ENCODE results near the gene STT3B. TPM values are rescaled to one million over a fixed set of nuclear protein-coding genes. Genes with fewer than 3 reads are reported as not detected.

The STT3B gene
- polyA plus RNA-seq, 1 donor (not counting 4 experiments of a cell fraction or from before 2014, with no cell fraction given), result 129 TPM

DNA sequence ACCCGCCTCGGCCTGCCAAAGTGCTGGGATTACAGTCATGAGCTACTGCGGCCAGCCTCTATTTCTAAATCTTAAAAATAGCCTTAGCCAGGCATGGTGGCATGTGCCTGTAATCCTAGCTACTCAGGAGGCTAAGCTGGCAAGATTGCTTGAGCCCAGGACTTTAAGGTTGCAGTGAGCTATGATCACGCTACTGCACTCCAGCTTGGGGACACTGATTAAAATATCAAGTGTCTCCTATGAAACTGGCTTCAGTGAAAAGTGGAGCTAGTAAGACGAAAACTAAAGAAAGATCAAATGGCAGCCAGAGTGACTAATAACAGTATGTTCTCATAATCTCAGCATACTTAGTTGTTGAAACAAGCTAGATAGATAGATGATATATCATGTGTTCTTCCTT, 112.5 kb downstream of the STT3B start:
- Histone ChIP-seq H3K4me2 (ENCODE audit: control insufficient read depth, extremely low read depth, insufficient read depth, low read depth, low read length) (no peak overlapping the region), H2AFZ (ENCODE audit: control insufficient read depth, low read length) (no peak overlapping the region), H4K20me1 (ENCODE audit: control insufficient read depth, extremely low read depth, insufficient read depth, low read length) (no peaks in the 10 kb centered on the region), H3K4me3 (ENCODE audit: control insufficient read depth in 2 of 3, extremely low read depth in 1 of 3, insufficient read depth in 2 of 3, low read depth in 1 of 3, low read length in 3 of 3) (no peak overlapping the region), H3K9me3 (ENCODE audit: control insufficient read depth, low read depth, low read length) (no peaks in the 10 kb centered on the region), H3K9ac (ENCODE audit: control insufficient read depth, extremely low read depth, insufficient read depth, low read length) (no peak overlapping the region), H3K36me3 (ENCODE audit: control insufficient read depth in 2 of 2, extremely low read depth in 1 of 2, insufficient read depth in 2 of 2, low read length in 2 of 2) (peaks cover 5 to 6% of the 10 kb centered on the region in 2 experiments), H3K27me3 (ENCODE audit: control insufficient read depth, extremely low read depth, insufficient read depth, low read length) (no peaks in the 10 kb centered on the region), H3K27ac (ENCODE audit: control insufficient read depth, insufficient read depth, low read length) (no peak overlapping the region), H3K9me1 (ENCODE audit: control insufficient read depth, extremely low read depth, insufficient read depth, low read length) (no peaks in the 10 kb centered on the region), H3K4me1 (ENCODE audit: control insufficient read depth, extremely low read depth, insufficient read depth, low read length) (no peaks in the 10 kb centered on the region), H3K79me2 (ENCODE audit: control insufficient read depth, insufficient read depth, low read length) (no peaks in the 10 kb centered on the region)
- DNase-seq (ENCODE audit: low read depth, low spot score) (no peak), FAIRE-seq (no peak)
- TF ChIP-seq EZH2 (IDR thresholded peaks at IDR 0.05; ENCODE audit: low read length) (no peak), CTCF (optimal IDR thresholded peaks at IDR 0.05 in 1 of 3, IDR thresholded peaks at IDR 0.05 in 1 of 3, conservative IDR thresholded peaks at IDR 0.05 in 1 of 3; ENCODE audit: extremely low read depth in 1 of 3, insufficient read depth in 2 of 3, low read length in 3 of 3) (no peak)
- dilution Hi-C loops (cut with MboI; ENCODE audit: extremely low pct_ligation_motif_present, low sequenced_read_pairs), result no loop called here

- no peak overlapping the region for H3K9ac ChIP-seq (ENCODE audit: control insufficient read depth, extremely low read depth, insufficient read depth, low read length)
- no peak overlapping the region for H3K4me3 ChIP-seq (ENCODE audit: control insufficient read depth in 2 of 3, extremely low read depth in 1 of 3, insufficient read depth in 2 of 3, low read depth in 1 of 3, low read length in 3 of 3)
- TF ChIP-seq EZH2 (IDR thresholded peaks at IDR 0.05; ENCODE audit: low read length), result no peak
- no peak for TF ChIP-seq CTCF (optimal IDR thresholded peaks at IDR 0.05 in 1 of 3, IDR thresholded peaks at IDR 0.05 in 1 of 3, conservative IDR thresholded peaks at IDR 0.05 in 1 of 3; ENCODE audit: extremely low read depth in 1 of 3, insufficient read depth in 2 of 3, low read length in 3 of 3)
- no peaks in the 10 kb centered on the region for H3K9me1 ChIP-seq (ENCODE audit: control insufficient read depth, extremely low read depth, insufficient read depth, low read length)
- H3K27ac ChIP-seq (ENCODE audit: control insufficient read depth, insufficient read depth, low read length), result no peak overlapping the region
- dilution Hi-C loops (cut with MboI; ENCODE audit: extremely low pct_ligation_motif_present, low sequenced_read_pairs), result no loop called here
- H3K27me3 ChIP-seq (ENCODE audit: control insufficient read depth, extremely low read depth, insufficient read depth, low read length), result no peaks in the 10 kb centered on the region
- no peaks in the 10 kb centered on the region for H3K4me1 ChIP-seq (ENCODE audit: control insufficient read depth, extremely low read depth, insufficient read depth, low read length)
- H3K79me2 ChIP-seq (ENCODE audit: control insufficient read depth, insufficient read depth, low read length), result no peaks in the 10 kb centered on the region
- DNase-seq (ENCODE audit: low read depth, low spot score) (no peak), FAIRE-seq (no peak)
- no peak overlapping the region for H2AFZ ChIP-seq (ENCODE audit: control insufficient read depth, low read length)
- H3K9me3 ChIP-seq (ENCODE audit: control insufficient read depth, low read depth, low read length), result no peaks in the 10 kb centered on the region
- peaks cover 5 to 8% of the 10 kb centered on the region in 2 experiments for H3K36me3 ChIP-seq (ENCODE audit: control insufficient read depth in 2 of 2, extremely low read depth in 1 of 2, insufficient read depth in 2 of 2, low read length in 2 of 2)
- no peaks in the 10 kb centered on the region for H4K20me1 ChIP-seq (ENCODE audit: control insufficient read depth, extremely low read depth, insufficient read depth, low read length)
- H3K4me2 ChIP-seq (ENCODE audit: control insufficient read depth, extremely low read depth, insufficient read depth, low read depth, low read length), result no peak overlapping the region
These were observed 115.7 kb downstream of the STT3B start for GRCh38 chr3:31648286-31648968.

Data from keratinocyte (primary cell).